IMR-90 (cell line): Measurements from ENCODE around the gene POTEM. TPM values are rescaled to one million over a fixed set of nuclear protein-coding genes. Genes with fewer than 3 reads are reported as not detected.
"Not testable (repeated sequence)": the region's sequence is repeated elsewhere in the genome, so short reads cannot be mapped to it uniquely, and the experiment has no call there.

Experiments
- ATAC-seq: fragments of 200-7000 bp; cut with Tn5 transposase; 2 replicates; pipeline ENCODE4 v1.9.1; 2020; ENCODE audit warnings: low read depth, mild to moderate bottlenecking, moderate library complexity
- BruUV-seq: library from RNA; stranded (reverse); fragments of 400-500 nt; replicated peaks from 2 replicates; lab custom pipeline; 2021; lab: Mats Ljungman, UMichigan
- CTCF ChIA-PET: fragments of 300-600 bp; formaldehyde crosslinking; extraction: SDS; loops from one replicate; lab custom pipeline; 2021; ENCODE audit warnings: antibody characterized with exemption; lab: Yijun Ruan, JAX
- POLR2A ChIA-PET: fragments of 300-600 bp; sonication (Branson Sonifier 250); formaldehyde crosslinking; loops from one replicate; lab custom pipeline; 2022; ENCODE audit warnings: antibody characterized with exemption; ENCODE audit not compliant: unreplicated experiment; lab: Charles Lee
- DNase-seq: peaks from one replicate; pipeline ENCODE4 v3.0.0; 2013
- H2AFZ ChIP-seq: replicated peaks from 2 replicates; pipeline ENCODE3; 2013; ENCODE audit warnings: low read length, mild to moderate bottlenecking; ENCODE audit not compliant: poor library complexity
- H2AK5ac ChIP-seq: 2 replicates; pipeline ENCODE4 v1.6.1; 2013; ENCODE audit warnings: low read depth, low read length, inconsistent platforms
- H2AK9ac ChIP-seq: replicated peaks from 2 replicates; pipeline ENCODE3; 2013; ENCODE audit warnings: mild to moderate bottlenecking, low read depth, low read length, moderate library complexity; ENCODE audit not compliant: poor library complexity
- H2BK120ac ChIP-seq: 2 replicates; pipeline ENCODE4 v1.6.1; 2013; ENCODE audit warnings: low read depth, low read length, inconsistent platforms
- H2BK15ac ChIP-seq: 3 replicates; pipeline ENCODE4 v1.6.1; 2013; ENCODE audit warnings: low read depth, low read length, inconsistent platforms
- H2BK20ac ChIP-seq: 2 replicates; pipeline ENCODE4 v1.6.1; 2013; ENCODE audit warnings: low read depth, mild to moderate bottlenecking, inconsistent platforms, low read length, moderate library complexity
- H2BK5ac ChIP-seq: 2 replicates; pipeline ENCODE4 v1.6.1; 2013; ENCODE audit warnings: mild to moderate bottlenecking, low read depth, low read length, inconsistent platforms; ENCODE audit not compliant: poor library complexity, severe bottlenecking
- H3K14ac ChIP-seq: replicated peaks from 2 replicates; pipeline ENCODE4 v1.6.1; 2013; ENCODE audit warnings: low read depth, low read length, inconsistent platforms
- H3K18ac ChIP-seq: 2 replicates; pipeline ENCODE4 v1.6.1; 2013; ENCODE audit warnings: low read depth, low read length, control low read depth
- H3K23ac ChIP-seq: 2 replicates; pipeline ENCODE4 v1.6.1; 2013; ENCODE audit warnings: low read depth, low read length, inconsistent platforms
- H3K27ac ChIP-seq: 2 replicates; pipeline ENCODE4 v1.5.1; 2013; ENCODE audit warnings: mild to moderate bottlenecking, control low read depth, low read length; ENCODE audit not compliant: insufficient read depth
- H3K27me3 ChIP-seq: 2 replicates; pipeline ENCODE4 v1.6.1; 2013; ENCODE audit warnings: low read length; ENCODE audit not compliant: control insufficient read depth, insufficient read depth
- H3K36me3 ChIP-seq: 2 replicates; pipeline ENCODE4 v1.6.1; 2013; ENCODE audit warnings: low read length, mixed read lengths; ENCODE audit not compliant: control insufficient read depth, insufficient read depth
- H3K4ac ChIP-seq: 2 replicates; pipeline ENCODE4 v1.6.1; 2013; ENCODE audit warnings: low read depth, low read length, inconsistent platforms
- H3K4me1 ChIP-seq: 2 replicates; pipeline ENCODE4 v1.6.1; 2013; ENCODE audit warnings: low read length, mixed read lengths; ENCODE audit not compliant: control insufficient read depth, insufficient read depth
- H3K4me2 ChIP-seq: 2 replicates; pipeline ENCODE4 v1.6.1; 2013; ENCODE audit warnings: low read depth, mild to moderate bottlenecking, control low read depth, low read length, moderate library complexity
- H3K4me3 ChIP-seq: 2 replicates; pipeline ENCODE4 v1.5.1; 2013; ENCODE audit warnings: low read depth, mild to moderate bottlenecking, control low read depth, low read length, moderate library complexity; ENCODE audit not compliant: insufficient read depth
- H3K56ac ChIP-seq: 2 replicates; pipeline ENCODE4 v1.6.1; 2013; ENCODE audit warnings: low read length, inconsistent platforms; ENCODE audit not compliant: insufficient read depth; ENCODE audit errors: extremely low read depth
- H3K79me1 ChIP-seq, 2 experiments: 2 replicates each; pipeline ENCODE4 v1.6.1; 2013; ENCODE audit warnings: low read length in 2 of 2, inconsistent platforms in 1 of 2, low read depth in 1 of 2
- H3K9ac ChIP-seq: 2 replicates; pipeline ENCODE4 v1.6.1; 2013; ENCODE audit warnings: low read depth, low read length, control low read depth
- H3K9me1 ChIP-seq: 2 replicates; pipeline ENCODE4 v1.6.1; 2013; ENCODE audit warnings: low read length, inconsistent platforms; ENCODE audit not compliant: insufficient read depth
- H3K9me3 ChIP-seq: 2 replicates; pipeline ENCODE4 v1.6.1; 2013; ENCODE audit warnings: low read length; ENCODE audit not compliant: control insufficient read depth, insufficient read depth
- H4K20me1 ChIP-seq: 2 replicates; pipeline ENCODE4 v1.6.1; 2013; ENCODE audit warnings: low read length, inconsistent platforms; ENCODE audit not compliant: insufficient read depth
- H4K5ac ChIP-seq: 2 replicates; pipeline ENCODE4 v1.6.1; 2013; ENCODE audit warnings: mild to moderate bottlenecking, low read depth, low read length, control low read depth
- H4K8ac ChIP-seq, 2 experiments: 2 replicates each; pipeline ENCODE4 v1.6.1; 2013; ENCODE audit warnings: low read depth in 2 of 2, low read length in 2 of 2, control low read depth in 1 of 2, inconsistent platforms in 1 of 2
- H4K91ac ChIP-seq: 2 replicates; pipeline ENCODE4 v1.6.1; 2013; ENCODE audit warnings: low read depth, low read length, inconsistent platforms; ENCODE audit not compliant: insufficient read depth
- WGBS, 2 experiments: methylation state at CpG; one replicate each; pipeline versions ENCODE4 v1.1.5 to v1.1.7; 2013; ENCODE audit warnings: missing lambda C conversion rate in 2 of 2; ENCODE audit not compliant: insufficient read length in 1 of 2; ENCODE audit errors: extremely low coverage in 2 of 2; 5-methylcytosine and 5-hydroxymethylcytosine counted together
- dilution Hi-C: fragments of 300-500 bp; cut with HindIII; formaldehyde crosslinking; loops from one replicate; pipeline ENCODE4 v1.14.3; 2018; ENCODE audit warnings: low sequenced_read_pairs; ENCODE audit not compliant: unreplicated experiment
- in situ Hi-C: fragments of 300-500 bp; cut with MboI; formaldehyde crosslinking; loops from 3 replicates; pipeline ENCODE4 v1.14.3; 2019; ENCODE audit warnings: low sequenced_read_pairs, inconsistent platforms, mixed read lengths
- intact Hi-C: fragments of 100-400 bp; cut with micrococcal nuclease; formaldehyde crosslinking; loops from 2 replicates; pipeline ENCODE4 v1.10.0; 2022
- polyA plus RNA-seq, 3 experiments: library from polyadenylated mRNA; depleted of rRNA; stranded (reverse); fragments of >200 nt; gene quantifications; 2 replicates each; pipeline ENCODE4 v1.2.3, GENCODE V29; 2012; ENCODE audit warnings: low replicate concordance in 1 of 3
- total RNA-seq: library from RNA; depleted of rRNA; stranded (reverse); fragments of >200 nt; gene quantifications from 2 replicates; pipeline ENCODE4 v1.2.3, GENCODE V29; 2012

Gene POTEM
- total and polyA plus RNA-seq, 2 of the 4 experiments (the other 2 are of a cell fraction): not detected

- H3K9ac ChIP-seq, ATAC-seq, H3K14ac ChIP-seq, H3K9me1 ChIP-seq, H2AK5ac ChIP-seq, H3K56ac ChIP-seq, H3K79me1 ChIP-seq, in situ Hi-C loops, CTCF ChIA-PET, H2AK9ac ChIP-seq, H3K4me3 ChIP-seq, H4K91ac ChIP-seq, H4K5ac ChIP-seq, H2BK15ac ChIP-seq, H3K9me3 ChIP-seq, H3K4ac ChIP-seq, H4K8ac ChIP-seq, H3K36me3 ChIP-seq, H2BK120ac ChIP-seq, H4K20me1 ChIP-seq, dilution Hi-C loops, H2AFZ ChIP-seq, intact Hi-C loops, H2BK20ac ChIP-seq, H3K27ac ChIP-seq, H3K4me2 ChIP-seq, H3K23ac ChIP-seq, H3K4me1 ChIP-seq, BruUV-seq, POLR2A ChIA-PET, H3K18ac ChIP-seq, H3K27me3 ChIP-seq, H2BK5ac ChIP-seq, DNase-seq: not testable (repeated sequence)
- no CpG with 5 or more reads among the region's 15 CpGs for WGBS, 2 experiments
Measured at GRCh38 chr14:19038785-19039184, 71.6 kb downstream of the POTEM start.

- H3K27me3 ChIP-seq, H4K5ac ChIP-seq, CTCF ChIA-PET, H3K56ac ChIP-seq, H2AK9ac ChIP-seq, H4K8ac ChIP-seq, H2AK5ac ChIP-seq, POLR2A ChIA-PET, H3K9me1 ChIP-seq, H2BK20ac ChIP-seq, H3K9ac ChIP-seq, H2AFZ ChIP-seq, H3K9me3 ChIP-seq, H3K4me2 ChIP-seq, H3K4me3 ChIP-seq, H2BK120ac ChIP-seq, H3K79me1 ChIP-seq, H3K4ac ChIP-seq, in situ Hi-C loops, H3K23ac ChIP-seq, H3K18ac ChIP-seq, H3K27ac ChIP-seq, BruUV-seq, H4K91ac ChIP-seq, intact Hi-C loops, H3K4me1 ChIP-seq, H4K20me1 ChIP-seq, H2BK5ac ChIP-seq, DNase-seq, H3K14ac ChIP-seq, H2BK15ac ChIP-seq, dilution Hi-C loops, ATAC-seq, H3K36me3 ChIP-seq: not testable (repeated sequence)
- WGBS, 2 experiments: no CpG with 5 or more reads among the region's 2 CpGs
Measured at GRCh38 chr14:19043384-19043783, 76.2 kb downstream of the POTEM start.
